Activated CD4-positive, alpha-beta T cell treated with anti-CD3 and anti-CD28 coated beads, Interleukin-2, amount 50 U/mL, for 1 hour (primary cell): ENCODE data around the gene ANGPTL1.
"Not testable (repeated sequence)": the region's sequence is repeated elsewhere in the genome, so short reads cannot be mapped to it uniquely, and the experiment has no call there.

Source experiments
- DNase-seq: peaks from one replicate; pipeline ENCODE4 v3.0.0-alpha.2; 2020

ANGPTL1 gene

DNA sequence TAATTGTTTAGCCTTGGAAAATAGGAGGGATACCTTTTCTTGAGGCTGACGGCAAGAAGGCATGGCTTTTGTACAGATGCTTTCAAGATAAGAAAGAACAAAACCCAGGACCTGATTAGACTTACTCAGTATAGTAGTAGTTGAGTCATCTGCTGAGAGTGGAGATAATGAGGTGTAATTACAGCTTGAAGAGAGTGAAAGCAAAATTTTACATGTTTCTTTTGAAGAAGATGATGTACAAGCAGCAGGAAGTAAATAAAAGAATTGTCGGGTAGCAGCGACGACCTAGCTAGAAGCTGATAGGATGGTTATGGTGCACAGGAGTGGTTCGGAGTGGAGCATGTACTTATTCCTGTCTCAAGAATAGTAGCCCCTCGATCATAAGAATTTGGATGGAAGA, 6.6 kb downstream of the ANGPTL1 start:
- no peak for DNase-seq

DNA sequence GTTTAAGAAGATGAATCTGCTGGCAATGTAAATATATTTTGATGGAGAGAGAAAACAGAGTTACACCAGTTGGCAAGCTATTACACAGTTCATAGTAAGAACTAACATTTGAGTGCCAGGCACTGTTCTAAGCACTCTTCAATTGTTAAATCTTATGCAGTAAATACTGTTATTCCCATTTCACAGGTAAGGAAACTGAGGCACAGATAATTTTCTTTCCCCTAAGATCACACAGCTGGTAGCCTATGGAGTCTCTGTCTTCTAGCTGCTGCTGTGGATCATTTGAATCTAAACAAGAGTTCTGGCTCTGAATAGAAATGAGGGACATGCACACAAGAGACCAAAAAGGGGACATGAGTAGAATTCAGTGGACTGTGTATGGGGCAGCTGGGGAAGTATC, 8.0 kb downstream of the ANGPTL1 start:
- DNase-seq, result no peak

DNA sequence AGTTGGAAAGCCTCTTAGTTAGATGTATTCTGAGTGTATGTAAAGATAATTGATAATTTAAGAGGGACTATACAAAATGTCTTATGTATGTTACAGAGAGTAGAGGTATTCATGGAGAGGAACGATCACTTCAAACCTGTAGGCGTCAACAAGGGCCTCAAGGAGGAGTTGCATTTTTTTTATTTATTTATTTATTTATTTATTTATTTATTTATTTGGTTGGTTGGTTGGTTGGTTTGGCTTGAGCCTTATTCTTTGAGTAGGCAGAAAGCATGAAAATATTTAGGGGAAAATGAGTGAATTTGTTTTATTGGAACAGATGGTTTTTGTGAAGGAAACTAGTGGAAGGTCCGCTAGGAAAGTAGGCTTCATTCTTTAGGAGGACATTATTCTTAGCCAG, 8.5 kb downstream of the ANGPTL1 start:
- no peak for DNase-seq

DNA sequence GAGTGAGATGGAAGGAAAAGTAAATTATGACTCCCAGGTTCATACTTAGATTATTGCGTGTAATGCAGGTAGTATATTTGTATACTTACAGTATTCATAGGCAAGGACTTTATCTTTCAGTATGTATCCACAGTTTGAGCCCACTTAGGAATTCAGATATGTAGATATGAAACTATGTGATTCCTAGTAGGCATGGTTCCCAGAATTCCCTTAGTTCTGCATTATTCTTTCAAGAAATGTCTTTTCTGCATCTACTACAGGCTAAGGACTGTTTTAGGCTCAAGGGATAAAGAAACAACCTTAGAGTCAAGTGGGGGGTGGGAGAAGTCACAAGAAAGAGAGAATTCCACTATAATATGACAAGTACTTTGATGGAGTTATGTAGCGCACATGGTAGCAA, 13.8 kb downstream of the ANGPTL1 start:
- no peak for DNase-seq

DNA sequence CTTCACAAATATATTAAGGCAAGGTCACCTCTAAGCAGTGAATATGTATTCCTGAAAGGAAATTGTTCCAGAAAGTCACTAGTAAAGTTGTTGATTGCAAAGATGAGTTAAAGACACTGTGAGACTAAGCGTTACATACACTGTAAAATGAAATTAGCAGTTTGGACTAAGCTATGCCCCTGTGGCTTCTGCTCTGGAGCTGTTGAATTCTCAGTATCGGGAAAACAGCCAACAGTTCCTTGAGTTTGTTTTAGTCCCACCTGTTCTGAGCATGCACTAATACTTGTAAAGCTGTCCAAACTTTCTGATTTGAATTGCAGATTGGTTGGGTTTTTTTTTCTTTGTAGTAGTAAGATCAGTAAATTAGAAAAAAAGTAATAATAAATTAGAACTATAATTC, 21.0 kb downstream of the ANGPTL1 start:
- no peak for DNase-seq

DNA sequence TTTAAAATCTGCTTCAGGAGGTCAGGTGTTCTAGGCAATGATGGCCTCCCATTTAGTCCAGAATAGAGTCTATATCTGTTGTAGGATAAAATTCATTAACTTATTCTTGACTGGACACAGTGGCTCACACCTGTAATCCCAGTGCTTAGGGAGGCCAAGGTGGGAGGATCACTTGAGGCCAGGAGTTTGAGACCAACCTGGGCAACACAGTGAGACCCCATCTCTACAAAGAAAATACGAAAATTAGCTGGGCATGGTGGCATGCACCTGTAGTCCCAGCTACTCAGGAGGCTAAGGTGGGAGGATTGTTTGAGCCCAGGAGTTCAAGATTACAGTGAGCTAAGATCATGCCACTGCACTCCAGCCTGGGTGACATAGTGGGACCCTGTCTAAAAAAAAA, 23.0 kb downstream of the ANGPTL1 start:
- not testable (repeated sequence) for DNase-seq

DNA sequence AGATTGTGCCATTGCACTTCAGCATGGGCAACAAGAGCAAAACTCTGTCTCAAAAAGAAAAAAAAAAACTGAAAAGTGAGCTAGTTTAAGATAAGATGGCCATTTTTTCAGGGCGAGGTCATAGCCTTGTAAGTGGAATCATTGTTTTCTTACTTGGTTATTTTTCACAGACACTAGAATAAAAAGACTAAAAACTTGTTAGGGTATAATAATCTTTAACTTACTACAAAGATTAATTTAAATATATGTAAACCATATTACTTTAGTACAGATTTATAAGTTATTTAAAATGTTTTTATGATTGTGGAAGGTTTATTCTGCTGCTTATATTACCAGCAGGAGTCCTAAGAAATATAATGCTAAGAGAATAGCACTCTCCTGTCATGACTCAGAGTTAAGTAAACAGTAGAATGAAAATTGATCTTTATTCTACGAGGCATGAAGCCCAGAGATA, 23.5 kb downstream of the ANGPTL1 start:
- no peak for DNase-seq

DNA sequence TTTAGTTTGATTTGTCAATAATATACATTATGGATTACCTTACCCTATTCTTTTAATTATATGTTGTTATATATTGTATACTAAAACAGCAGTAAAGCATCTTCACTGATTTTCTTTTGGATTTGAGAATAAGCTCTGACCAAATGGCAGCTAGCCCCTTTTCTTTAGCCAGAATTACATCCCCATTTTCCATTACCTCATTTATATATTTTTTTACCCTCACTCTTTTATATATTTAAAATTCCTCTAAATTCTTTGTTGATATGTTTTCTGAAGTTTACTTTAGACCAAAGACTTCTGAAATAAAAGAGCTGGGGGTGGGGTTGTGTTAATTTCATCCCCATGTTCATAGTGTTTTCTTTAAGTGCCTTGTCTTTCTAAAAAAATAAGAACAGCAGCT, 24.6 kb downstream of the ANGPTL1 start:
- no peak for DNase-seq

DNA sequence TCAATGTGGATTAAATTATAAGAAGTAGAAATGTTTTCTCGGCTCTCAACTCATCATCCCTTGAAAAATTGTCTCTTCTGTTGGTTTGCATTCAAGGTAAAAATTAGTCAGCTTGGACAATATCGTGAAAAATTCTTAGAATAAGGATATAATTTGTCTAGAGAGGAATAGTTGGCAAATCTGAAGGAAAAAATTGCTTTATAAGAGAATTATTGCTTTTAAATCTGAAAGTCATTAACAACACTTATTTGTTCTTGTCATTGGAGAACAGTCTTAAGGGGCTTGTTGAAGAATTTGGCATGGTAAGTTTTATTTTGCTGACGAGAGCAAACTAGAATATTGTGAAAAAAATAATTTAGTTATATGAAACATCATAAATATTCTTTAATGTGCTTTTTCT, 26.4 kb downstream of the ANGPTL1 start:
- DNase-seq, result no peak

DNA sequence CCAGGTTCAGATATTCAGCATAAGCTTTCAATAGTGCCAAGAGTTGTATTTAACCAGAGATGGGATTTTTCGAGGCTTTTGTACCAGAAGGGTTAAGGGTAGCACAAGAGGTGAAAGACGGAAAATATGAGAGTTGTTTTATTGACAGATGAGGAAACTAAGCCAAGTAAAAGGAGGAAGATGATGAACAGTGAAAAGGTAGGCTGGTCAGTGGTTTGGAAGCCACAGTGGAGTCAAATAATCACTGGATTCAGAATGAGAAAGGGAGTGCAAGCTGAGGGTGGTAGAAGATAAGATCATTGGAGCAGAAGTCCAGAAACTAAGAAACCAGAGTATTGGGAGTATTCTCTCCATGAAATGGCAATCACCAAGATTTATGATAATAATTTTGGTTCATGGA, 45.7 kb downstream of the ANGPTL1 start:
- no peak for DNase-seq

DNA sequence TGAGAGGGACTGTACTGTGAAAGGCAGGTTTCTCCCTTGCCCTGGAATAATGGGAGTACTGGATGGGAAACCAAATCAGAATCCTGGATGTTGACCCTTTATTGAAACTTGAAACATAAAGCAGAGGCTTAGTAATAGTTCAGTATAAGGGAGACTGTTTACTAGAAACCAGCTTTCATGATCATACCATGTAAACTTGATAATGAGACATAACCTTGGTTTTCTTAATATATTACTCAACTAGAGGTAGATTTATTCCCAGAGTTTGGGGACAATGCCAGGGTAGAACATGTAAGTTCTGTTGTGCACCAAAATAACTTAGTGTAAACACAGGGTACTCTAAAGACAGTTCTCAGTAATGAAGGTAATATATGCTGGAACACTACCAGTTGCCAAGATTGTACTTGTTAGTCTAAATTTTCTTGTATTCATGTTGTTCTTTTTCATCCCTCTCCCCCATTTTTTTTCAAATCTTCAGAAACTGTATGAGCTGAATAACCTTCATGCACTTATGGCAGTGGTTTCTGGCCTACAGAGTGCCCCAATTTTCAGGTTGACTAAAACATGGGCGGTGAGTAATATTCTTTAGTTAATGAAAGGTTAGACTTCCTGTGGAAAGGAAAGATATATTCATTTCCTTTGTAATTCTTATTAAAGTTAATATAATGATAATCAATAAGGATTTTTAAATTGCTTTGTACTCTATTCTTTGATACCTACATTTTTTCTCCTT, 49.6 kb downstream of the ANGPTL1 start:
- DNase-seq, result no peak

DNA sequence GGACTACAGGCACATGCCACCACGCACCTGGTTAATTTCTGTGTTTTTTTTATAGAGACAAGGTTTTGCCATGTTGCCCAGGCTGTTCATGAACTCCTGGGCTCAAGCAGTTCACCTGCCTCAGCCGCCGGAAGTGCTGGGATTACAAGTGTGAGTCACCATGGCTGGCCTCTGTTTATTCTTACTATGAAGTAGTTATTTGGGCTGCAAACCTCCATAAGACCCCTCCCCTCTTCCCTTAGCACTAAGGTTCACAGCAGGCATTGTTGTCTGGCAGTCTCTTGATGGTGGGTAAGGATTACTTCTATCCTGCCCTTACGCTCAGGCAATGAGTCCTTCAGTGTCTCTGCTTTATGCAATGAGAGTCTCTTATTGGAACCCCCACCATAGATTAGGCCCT, 51.8 kb downstream of the ANGPTL1 start:
- DNase-seq, result no peak

DNA sequence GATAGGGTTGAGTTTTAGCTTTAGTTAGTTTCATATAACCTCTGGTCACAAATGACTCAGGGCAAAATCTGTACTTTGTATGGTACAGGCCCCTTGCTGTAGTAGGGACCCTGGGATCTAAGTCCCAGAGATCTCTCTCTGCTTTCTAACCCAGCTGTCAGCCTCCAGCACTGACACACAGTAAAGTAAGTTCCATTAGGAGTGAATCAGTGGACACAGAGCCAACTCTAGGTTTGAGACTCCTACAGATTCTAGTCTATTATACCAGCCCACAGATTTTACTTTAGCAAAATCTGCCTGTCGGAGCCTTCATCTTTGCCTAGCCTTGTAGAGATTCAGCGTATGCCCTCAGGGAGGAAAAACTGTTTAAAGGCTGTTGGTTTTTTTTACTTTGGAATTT, 52.5 kb downstream of the ANGPTL1 start:
- no peak for DNase-seq

DNA sequence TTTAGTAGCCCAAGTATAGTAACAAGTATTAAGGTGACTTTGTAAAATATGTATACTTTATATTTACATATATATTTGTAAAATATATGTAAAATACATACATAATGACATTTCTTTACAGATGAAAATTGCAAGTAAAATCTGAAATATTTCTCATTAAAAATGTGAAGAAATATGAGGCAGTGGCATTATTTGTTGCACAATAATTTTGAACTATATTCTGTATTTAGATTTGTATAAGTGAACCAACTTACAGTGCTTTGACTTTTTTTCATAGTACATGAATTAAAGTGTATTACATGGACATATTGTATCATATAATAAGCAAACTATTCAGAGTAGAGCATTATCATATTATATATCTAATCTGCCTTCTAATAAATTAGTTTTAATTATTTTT, 60.3 kb downstream of the ANGPTL1 start:
- DNase-seq, result no peak

DNA sequence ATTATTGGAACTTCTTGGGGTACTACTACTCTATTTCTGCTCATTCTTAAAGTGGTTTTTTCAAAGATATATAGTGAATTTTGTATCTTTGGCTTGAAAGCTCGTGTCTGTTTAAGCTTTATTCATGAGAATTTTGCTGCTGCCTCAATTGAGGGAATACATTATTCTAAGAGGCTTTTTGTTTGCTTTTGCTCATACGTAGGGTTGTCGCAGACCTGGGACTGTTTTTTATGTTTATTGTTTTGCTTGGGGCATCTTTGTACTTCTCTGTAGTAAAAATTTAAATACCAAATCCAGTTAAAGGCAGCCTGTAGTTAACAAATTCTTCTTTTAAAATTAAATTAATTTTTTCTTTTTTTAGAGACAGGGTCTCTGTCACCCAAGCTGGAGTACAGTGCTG, 62.3 kb downstream of the ANGPTL1 start:
- DNase-seq, result no peak

DNA sequence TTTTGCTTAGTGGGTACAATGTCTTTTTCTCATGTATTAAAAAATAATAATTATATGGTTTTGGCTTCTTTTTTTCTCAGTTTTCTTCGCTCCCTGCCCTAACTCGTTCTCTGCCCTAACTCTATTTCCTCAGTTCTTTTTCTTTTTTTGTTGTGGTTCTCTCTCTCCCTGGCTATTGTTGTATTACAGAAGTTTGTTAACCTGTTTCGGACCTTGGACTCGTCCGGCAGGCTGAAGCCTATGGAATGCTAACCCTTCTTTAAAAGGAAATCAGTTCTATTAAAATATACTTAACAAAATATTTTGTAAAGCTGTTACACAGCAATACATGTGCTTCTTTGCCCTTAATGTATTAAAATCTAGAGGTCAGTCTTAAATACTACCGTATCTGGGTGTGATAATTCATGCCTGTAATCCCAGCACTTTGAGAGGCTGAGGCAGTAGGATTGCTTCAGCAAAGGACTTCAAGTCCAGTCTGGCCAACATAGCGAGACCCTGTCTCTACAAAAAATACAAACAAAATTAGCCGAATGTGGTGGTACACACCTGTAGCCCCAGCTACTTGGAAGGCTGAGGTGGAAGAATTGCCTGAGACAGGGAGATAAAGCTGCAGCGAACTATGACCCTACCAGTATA, 64.1 kb downstream of the ANGPTL1 start:
- no peak for DNase-seq

DNA sequence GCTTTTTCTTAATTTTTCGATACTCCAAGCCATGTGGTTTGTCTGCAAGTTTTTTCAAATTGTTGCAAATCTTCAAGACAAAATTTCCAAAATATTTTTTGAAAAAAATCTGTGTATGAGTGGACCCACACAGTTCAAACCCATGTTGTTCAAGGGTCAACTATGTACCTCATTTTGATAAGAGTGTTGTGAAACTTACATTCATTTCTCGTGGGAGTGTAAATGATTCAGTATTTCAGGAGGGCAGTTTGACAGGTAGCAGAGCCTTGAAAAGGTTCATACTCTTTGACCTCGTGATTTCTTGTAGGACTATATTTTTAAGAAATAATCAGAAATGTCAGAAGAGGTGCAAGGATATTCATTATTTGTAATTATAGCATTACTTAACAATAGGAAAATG, 68.0 kb downstream of the ANGPTL1 start:
- no peak for DNase-seq
